HG02885 (cell line): ENCODE data around the gene PROM1.

Experiments
- ATAC-seq: cut with Tn5 transposase; IDR thresholded peaks from one replicate; pipeline ENCODE4 v1.9.1; 2021; ENCODE audit warnings: mild to moderate bottlenecking; ENCODE audit not compliant: unreplicated experiment, poor library complexity

Gene PROM1

DNA sequence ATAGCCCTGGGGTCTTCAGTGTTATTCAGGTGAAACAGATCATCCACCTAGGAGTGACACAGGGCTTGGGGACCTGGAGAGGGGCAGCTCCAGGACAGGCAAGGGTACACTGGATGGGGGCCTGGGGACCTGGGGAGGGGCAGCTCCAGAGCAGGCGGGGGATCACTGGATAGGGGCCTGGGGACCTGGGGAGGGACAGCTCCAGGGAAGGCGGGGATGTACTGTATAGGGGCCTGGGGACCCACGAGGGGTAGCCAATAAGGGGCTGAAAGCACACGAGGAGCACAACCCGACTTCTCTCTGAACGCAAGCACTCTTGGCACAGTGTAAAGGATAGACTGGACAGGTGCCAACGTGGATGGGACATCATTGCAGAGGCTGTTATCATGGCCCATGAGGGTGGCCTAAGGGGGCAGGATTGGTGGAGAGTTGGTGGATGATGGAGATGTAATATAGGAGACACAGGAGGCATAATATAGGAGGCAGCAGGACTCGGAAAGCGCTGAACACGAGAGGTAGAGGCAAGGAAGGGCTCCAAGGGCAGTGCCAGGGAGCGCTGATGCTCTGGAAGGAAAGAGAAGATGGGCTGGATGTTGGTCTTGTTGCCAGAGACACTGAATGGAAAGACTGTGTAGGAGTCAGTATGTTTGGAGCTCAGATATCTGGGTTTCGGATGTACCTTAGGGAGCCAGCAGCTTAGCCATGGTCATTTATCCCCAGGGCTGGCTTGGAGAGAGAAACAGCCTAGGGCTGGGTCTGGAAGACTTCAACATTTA, 82.9 kb downstream of the PROM1 start:
- ATAC-seq: no peak

- ATAC-seq: peak; percentile 67
Observed at GRCh38 chr4:15996773-15997172, 87.0 kb downstream of the PROM1 start.

- no peak for ATAC-seq
Observed at GRCh38 chr4:15995826-15996225, 88.0 kb downstream of the PROM1 start.

GRCh38 chr4:15992167-15992485, 91.7 kb downstream of the PROM1 start:
- ATAC-seq: no peak

DNA sequence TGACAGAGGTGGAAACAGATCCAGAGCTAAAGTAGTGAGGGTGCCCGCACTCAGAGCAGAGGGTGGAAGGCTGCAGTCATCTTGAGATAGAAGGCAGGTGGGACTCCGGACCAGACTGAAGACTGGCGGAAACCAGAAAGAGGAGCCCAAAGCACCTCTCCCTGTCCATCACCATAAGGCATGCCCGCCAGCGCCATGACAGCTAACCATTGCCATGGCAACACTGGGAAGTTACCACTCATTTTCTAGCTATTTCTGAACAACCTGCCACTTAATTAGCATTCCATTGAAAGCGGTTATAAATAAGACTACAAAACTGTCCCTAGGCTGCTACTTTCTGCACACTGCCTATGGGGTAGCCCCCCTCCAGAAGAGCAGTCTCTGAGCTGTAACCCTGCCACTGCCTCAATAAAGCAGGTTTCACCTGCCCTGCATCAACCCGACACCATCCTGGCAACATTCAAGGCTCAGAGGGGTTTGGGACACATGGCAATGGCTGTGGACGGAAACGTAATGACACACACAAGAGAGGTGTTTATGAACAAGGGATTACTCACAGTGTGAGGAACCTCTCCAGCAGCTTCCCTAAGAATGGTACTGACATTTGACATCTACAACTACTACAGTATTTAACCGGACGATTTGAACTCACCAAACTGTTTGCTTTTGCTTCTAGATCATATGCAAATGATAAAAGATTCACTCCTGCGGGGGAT, 93.1 kb downstream of the PROM1 start:
- ATAC-seq: no peak

- ATAC-seq: no peak
Observed at GRCh38 chr4:15989424-15989823, 94.4 kb downstream of the PROM1 start.

DNA sequence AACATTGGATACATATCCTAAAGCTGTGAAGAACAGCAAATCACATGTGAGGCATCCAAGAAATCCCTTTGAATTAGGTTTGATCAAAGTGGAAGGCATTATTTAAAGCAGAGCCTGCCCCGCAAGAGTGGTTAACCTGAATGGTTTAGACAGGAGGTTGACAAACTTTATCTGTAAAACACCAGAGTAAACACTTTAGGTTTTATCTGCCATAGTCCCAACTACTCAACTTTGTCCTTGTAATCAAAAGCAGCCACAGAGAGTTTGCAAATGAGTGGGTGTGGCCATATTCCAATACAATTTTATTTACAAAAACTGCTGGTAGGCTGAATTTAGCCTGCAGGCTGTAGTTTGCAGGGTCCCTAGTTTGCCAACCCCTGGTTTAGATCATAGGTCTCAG, 95.6 kb downstream of the PROM1 start:
- ATAC-seq: no peak

- no peak for ATAC-seq
Observed at GRCh38 chr4:15986907-15987306, 96.9 kb downstream of the PROM1 start.

GRCh38 chr4:15983610-15984009, 100.2 kb downstream of the PROM1 start:
- no peak for ATAC-seq

DNA sequence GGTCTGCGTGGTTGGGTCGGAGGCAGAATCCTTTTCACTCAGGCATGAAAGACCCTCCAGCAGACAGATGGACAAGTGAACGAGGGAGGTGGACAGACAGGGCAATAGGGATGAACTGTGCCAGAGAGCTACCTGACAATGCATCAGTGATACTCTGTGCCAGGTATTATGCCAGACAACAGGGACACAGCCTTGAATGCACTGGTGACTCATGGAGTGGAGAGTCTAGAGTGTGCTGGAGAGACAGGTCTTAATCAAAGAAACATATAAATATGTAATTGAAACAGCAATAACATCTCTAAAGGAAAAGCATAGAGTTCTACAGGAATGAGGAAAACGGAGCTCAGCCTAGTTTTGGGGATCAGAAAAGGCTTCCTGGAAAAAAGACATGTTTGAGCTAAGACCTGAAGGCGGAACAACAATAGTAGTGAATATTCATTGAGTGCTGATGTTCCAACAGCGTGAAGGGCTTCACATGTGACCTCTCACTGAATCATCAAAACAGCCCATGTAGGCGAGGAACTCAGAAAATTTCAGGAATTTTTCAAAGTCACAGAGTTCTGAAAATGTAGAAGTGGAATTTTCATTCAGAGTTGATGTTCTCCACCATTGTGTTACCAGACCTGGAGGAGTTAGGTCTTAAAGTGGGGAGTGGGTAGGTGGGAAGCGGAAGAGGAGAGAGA, 100.8 kb downstream of the PROM1 start:
- no peak for ATAC-seq

DNA sequence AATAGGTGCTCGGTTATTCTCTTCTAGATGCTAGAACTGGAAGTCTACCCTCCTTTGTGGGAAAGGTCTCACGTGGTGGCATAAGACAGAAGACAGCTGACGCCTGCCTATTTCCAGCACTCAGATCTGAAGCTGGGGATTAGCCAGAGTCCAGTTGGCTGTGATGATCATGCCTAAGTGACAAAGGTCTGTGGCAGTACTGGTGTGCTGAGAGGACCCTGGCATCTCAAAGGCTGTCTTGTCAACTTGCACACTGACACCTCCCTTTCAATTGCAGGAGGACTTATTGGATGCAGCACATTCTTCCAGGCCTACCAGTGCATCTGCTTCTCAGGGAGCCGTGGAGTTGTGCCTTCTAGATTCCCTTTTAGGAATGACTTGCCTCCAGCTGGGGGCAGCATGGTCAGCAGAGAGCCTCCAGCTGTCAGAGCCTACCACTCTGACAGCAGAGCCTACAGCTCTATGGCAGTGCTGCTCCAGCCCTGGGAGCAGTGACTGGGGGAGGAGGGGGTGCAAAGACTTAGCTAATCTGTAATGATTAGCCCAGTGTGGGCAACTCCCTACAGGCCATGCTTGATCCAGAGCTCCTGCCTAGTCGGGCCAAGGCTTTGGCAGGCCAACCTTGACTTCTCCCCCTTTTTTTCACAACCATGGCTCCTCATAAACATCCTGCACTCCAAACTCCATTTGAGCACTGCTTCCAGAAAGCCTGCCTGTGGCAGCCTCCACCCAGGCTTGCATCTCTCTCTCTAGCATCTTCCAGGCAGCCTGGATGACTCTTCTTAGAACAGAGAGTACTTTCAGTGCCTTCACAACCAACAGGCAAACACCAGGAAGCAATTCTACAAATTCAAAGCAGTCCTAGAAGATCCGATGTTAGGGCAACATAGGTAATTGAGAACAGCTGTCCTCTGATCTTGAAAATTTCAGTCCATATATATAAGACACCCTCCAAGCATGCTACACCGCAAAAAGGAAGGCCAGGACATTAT, 107.1 kb downstream of the PROM1 start:
- ATAC-seq: no peak

GRCh38 chr4:15971068-15971801, 112.6 kb downstream of the PROM1 start:
- ATAC-seq: no peak

DNA sequence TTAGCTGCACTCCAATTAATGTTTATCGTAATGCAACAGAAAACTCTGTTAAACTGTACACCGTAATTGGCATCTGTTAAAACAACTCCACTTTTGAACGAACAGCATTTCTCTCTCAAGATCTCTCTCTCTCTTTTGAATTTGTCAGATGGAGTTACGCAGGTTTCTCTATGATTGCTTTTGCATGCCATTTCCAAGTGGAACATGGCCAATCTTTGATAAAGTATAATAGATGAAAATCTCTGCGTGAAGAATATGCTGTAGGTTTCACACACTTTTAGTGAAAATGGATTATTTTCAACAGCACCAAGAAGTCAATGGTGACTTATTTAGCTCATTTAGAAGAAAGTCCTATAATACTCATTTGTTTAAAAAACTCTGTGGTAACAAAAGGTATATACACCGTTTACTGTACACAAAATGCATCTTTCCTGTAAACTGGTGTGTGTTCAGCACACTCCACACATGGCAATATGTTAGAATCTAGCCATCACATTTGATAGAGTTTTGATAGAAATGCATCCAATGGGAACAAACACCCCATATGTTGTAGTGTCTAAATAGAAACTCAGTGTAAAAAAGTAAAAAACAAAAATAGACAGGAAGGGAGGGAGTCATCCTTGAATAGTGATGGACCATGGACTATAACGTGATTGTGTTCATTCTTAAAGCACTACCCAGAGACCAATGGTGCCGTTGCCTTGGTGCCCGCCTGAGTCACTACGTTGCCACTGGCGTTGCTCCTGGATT, 115.1 kb downstream of the PROM1 start:
- no peak for ATAC-seq

DNA sequence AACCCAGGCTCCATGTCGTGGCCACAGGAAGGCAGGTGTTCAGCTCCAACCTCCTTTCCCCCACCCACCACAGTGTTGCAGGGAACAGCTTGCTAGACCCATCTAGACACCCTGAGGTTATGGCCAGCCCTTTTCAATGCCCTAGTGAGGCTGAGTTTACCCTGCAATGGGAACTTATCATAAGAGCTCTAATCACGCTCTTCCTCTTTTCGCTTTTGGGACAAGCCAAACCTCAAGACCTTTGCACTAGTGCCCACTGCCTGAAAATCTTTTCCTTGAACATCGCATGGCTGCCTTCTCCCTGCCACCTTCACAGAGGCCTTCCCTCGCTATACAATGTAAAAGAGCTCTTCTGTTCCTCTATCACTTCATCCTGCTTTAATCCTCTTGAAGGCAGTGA, 118.5 kb downstream of the PROM1 start:
- no peak for ATAC-seq

GRCh38 chr4:15964159-15964558, 119.7 kb downstream of the PROM1 start:
- no peak for ATAC-seq

DNA sequence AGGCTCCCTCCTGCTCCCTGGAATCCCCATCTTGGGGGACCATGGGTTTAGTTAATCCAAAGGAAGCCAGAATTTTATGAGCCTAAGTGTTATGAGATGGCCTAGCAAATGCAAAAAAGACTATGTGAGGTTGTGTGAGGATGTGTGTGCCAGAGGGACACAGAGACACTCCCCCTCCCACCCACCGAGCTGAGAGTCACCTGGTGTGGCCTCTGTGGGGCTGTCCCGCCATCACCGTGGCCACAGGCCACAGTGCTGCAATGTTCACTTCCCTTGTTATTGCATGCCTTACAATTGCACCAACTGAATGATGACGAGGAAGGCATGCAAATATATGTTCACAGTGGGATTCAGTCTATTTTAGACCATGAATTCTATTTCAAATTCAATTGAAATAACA, 120.2 kb downstream of the PROM1 start:
- peak; percentile 89 for ATAC-seq

GRCh38 chr4:15963001-15963451, 120.8 kb downstream of the PROM1 start, which contains the start of gene FGFBP2:
TSS of gene FGFBP2 (minus strand) at chr4:15963175. CDS start at chr4:15963129, 46 bp downstream.
- peak; percentile 43 for ATAC-seq

- ATAC-seq: no peak
Observed at GRCh38 chr4:15961781-15962510, 121.9 kb downstream of the PROM1 start.
